ENCODE data around the gene LCK. TPM values are rescaled to one million over a fixed set of nuclear protein-coding genes. Genes with fewer than 3 reads are reported as not detected.

Gene LCK
- total RNA-seq, 1 experiment from 2014 or later, result 12.0 TPM

DNA sequence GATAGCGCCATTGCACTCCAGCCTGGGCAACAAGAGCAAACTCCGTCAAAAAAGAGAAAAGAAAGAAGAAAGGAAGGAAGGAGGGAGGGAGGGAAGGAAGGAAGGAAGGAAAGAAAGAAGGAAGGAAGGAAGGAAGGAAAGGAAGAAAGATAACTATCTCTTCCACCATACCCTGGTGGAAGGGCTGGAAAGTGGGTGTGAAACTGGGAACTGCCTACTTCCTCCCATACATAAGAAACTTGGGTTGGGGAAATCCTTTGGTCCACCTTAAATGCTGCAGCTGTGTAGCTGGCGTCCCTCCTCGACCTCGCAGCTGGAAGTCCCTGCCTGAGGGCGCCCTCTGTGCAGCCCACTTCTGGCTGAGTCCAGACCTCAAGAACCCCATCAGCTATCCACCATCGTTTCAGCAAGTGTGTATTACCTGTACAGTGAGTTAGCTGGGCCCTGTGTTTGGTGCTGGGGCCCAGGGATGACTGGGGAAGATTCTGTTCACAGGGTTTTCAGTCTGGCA lies 8.7 kb upstream of the LCK start:
- no peak overlapping the region for H3K27ac ChIP-seq (ENCODE audit: low read length)
- no peak overlapping the region for H3K9ac ChIP-seq (ENCODE audit: low read length)
- no peaks in the 10 kb centered on the region for H3K9me2 ChIP-seq (replicated peaks; ENCODE audit: insufficient read depth, low read length)
- H3K4me3 ChIP-seq (ENCODE audit: low read length), result no peak overlapping the region
- peaks cover 33% of the 10 kb centered on the region for H3K4me1 ChIP-seq (ENCODE audit: low read length)
- H2AFZ ChIP-seq (ENCODE audit: low read length), result no peak overlapping the region
- H3K36me3 ChIP-seq (ENCODE audit: insufficient read depth, low read length), result no peaks in the 10 kb centered on the region
- no peaks in the 10 kb centered on the region for H3K79me2 ChIP-seq (ENCODE audit: low read length)
- H3K4me2 ChIP-seq (ENCODE audit: low read depth, low read length, poor library complexity, severe bottlenecking), result no peak overlapping the region
- no peaks in the 10 kb centered on the region for H4K20me1 ChIP-seq (ENCODE audit: insufficient read depth, low read depth, low read length)
- H3K27me3 ChIP-seq (ENCODE audit: low read length), result no peaks in the 10 kb centered on the region
- DNase-seq, result peak; percentile 51
- H3K9me3 ChIP-seq (ENCODE audit: low read length), result no peaks in the 10 kb centered on the region

DNA sequence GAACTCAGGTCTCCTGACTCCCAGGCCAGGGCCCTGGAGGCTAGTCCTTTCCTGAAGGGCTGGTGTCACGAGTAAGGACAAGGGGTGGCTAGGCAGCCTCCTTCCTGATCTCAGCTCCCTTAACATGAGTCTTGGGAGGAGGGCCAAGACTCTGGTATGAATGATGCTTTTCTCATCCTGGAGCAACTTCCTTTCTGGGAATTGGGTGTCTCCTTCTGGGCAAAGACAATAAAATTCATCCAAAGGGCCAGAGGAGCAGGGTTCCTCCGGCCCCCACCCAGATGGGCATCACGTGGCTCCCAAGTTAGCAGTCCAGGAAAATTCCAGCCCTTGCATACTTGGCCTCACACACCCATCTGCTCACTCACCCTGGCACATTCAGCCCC lies 4.2 kb upstream of the LCK start, which contains the start of gene FAM167B:
TSS of gene FAM167B (plus strand) at position 335 of the 386 bp plus-strand sequence. CDS start 200 bp downstream, outside the sequence.
- Histone ChIP-seq H3K4me2 (ENCODE audit: low read depth, low read length, poor library complexity, severe bottlenecking) (no peak within 1 kb of the TSS), H3K4me1 (ENCODE audit: low read length) (peaks cover 31% of the 10 kb centered on the region), H3K4me3 (ENCODE audit: low read length) (no peak within 1 kb of the TSS), H3K9ac (ENCODE audit: low read length) (no peak within 1 kb of the TSS), H4K20me1 (ENCODE audit: insufficient read depth, low read depth, low read length) (no peaks in the 10 kb centered on the region), H3K9me2 (replicated peaks; ENCODE audit: insufficient read depth, low read length) (no peaks in the 10 kb centered on the region), H3K36me3 (ENCODE audit: insufficient read depth, low read length) (no peaks in the 10 kb centered on the region), H2AFZ (ENCODE audit: low read length) (no peak within 1 kb of the TSS), H3K27me3 (ENCODE audit: low read length) (no peaks in the 10 kb centered on the region), H3K27ac (ENCODE audit: low read length) (no peak within 1 kb of the TSS), H3K9me3 (ENCODE audit: low read length) (no peaks in the 10 kb centered on the region), H3K79me2 (ENCODE audit: low read length) (no peaks in the 10 kb centered on the region)
- DNase-seq, result no peak

GRCh38 chr1:32247452-32247851 lies 3.6 kb upstream of the LCK start:
- Histone ChIP-seq H3K79me2 (ENCODE audit: low read length) (no peaks in the 10 kb centered on the region), H2AFZ (ENCODE audit: low read length) (no peak overlapping the region), H3K9ac (ENCODE audit: low read length) (no peak overlapping the region), H4K20me1 (ENCODE audit: insufficient read depth, low read depth, low read length) (no peaks in the 10 kb centered on the region), H3K4me1 (ENCODE audit: low read length) (peaks cover 34% of the 10 kb centered on the region), H3K27me3 (ENCODE audit: low read length) (no peaks in the 10 kb centered on the region), H3K9me2 (replicated peaks; ENCODE audit: insufficient read depth, low read length) (no peaks in the 10 kb centered on the region), H3K4me3 (ENCODE audit: low read length) (no peak overlapping the region), H3K4me2 (ENCODE audit: low read depth, low read length, poor library complexity, severe bottlenecking) (no peak overlapping the region), H3K27ac (ENCODE audit: low read length) (no peak overlapping the region), H3K9me3 (ENCODE audit: low read length) (no peaks in the 10 kb centered on the region), H3K36me3 (ENCODE audit: insufficient read depth, low read length) (no peaks in the 10 kb centered on the region)
- no peak for DNase-seq

DNA sequence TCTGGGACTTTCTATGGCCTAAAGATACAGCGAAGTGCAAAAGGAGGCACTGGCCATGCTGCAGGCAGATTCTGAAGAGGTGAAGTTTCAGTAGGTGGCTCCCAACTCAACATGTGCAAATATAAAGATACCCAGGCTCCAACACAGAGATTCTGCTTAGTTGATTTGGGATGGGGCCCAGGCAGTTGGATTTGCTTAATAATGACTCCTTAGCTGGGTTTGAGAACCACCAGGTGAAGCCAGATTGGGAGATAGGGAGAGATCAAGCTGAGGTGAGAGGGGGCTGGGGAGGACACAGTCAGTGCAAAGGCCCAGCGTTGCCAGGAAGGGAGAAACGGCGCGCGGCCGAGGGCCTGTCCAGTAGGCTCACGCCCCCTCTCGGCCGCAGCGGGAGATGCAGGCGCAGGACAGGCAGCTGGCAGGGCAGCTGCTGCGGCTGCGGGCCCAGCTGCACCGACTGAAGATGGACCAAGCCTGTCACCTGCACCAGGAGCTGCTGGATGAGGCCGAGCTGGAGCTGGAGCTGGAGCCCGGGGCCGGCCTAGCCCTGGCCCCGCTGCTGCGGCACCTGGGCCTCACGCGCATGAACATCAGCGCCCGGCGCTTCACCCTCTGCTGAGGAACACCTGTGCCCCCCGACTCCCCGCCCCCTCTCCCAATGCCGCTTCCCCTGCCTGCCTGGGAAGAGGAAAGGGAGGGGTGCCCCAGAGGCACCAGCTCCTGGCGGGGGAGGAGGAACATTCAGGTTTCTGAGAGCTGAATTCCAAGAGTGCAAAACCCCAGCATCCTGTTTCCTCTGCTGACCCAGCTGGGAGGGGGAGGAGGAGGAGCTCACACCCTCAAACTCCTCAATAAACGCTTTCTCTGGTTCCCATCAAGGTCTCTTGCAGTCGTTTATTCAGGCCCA lies 2.8 kb upstream of the LCK start:
- Histone ChIP-seq H2AFZ (ENCODE audit: low read length) (no peak overlapping the region), H3K9ac (ENCODE audit: low read length) (no peak overlapping the region), H3K4me3 (ENCODE audit: low read length) (no peak overlapping the region), H3K79me2 (ENCODE audit: low read length) (no peaks in the 10 kb centered on the region), H4K20me1 (ENCODE audit: insufficient read depth, low read depth, low read length) (no peaks in the 10 kb centered on the region), H3K9me2 (replicated peaks; ENCODE audit: insufficient read depth, low read length) (no peaks in the 10 kb centered on the region), H3K9me3 (ENCODE audit: low read length) (no peaks in the 10 kb centered on the region), H3K4me1 (ENCODE audit: low read length) (peaks cover 39% of the 10 kb centered on the region), H3K4me2 (ENCODE audit: low read depth, low read length, poor library complexity, severe bottlenecking) (no peak overlapping the region), H3K36me3 (ENCODE audit: insufficient read depth, low read length) (no peaks in the 10 kb centered on the region), H3K27me3 (ENCODE audit: low read length) (no peaks in the 10 kb centered on the region), H3K27ac (ENCODE audit: low read length) (no peak overlapping the region)
- peak; percentile 75 for DNase-seq

DNA sequence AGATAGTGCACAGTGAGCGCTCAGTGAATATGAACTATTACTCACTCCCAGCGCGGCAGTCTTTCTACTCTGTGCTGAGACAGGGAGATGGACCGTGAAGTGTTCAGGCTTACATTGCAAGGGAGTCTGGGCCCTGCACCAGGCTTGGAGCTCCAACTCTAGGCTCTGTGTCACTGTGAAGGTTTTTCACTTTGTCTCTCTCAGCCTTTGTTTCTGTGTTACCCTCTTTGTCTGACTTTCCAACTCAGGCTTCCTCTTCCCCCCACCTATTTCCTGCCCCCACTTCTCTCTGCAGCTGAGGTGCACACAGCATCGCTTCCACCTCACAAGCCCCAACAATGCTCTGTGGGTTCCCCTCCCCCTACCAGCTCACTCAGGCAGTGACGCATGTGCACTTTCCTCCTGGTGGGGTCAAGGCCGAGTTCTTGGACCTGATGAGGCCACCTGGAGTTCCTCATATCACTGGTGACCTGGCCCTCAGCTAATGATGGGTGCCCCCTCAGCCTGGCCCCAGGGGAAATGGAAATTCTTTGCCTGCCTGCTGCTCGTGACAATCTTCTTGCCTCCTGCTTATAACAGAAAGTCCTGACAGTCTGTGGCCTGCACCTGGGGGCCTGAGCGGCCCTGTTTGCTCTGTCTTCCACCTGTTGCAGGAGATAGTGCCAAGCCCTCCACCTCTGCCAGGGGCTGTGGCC lies 1.1 kb upstream of the LCK start:
- peak; percentile 95 for DNase-seq
- Histone ChIP-seq H3K27me3 (ENCODE audit: low read length) (no peaks in the 10 kb centered on the region), H3K9ac (ENCODE audit: low read length) (peak overlapping the region; percentile 69), H3K9me2 (replicated peaks; ENCODE audit: insufficient read depth, low read length) (no peaks in the 10 kb centered on the region), H3K4me3 (ENCODE audit: low read length) (peak overlapping the region; percentile 44), H3K4me2 (ENCODE audit: low read depth, low read length, poor library complexity, severe bottlenecking) (peak overlapping the region; percentile 67), H3K4me1 (ENCODE audit: low read length) (peaks cover 57% of the 10 kb centered on the region), H3K9me3 (ENCODE audit: low read length) (no peaks in the 10 kb centered on the region), H3K79me2 (ENCODE audit: low read length) (no peaks in the 10 kb centered on the region), H2AFZ (ENCODE audit: low read length) (peak overlapping the region; percentile 70; the same call in 1 of the 2 replicates), H3K27ac (ENCODE audit: low read length) (peak overlapping the region; percentile 96), H3K36me3 (ENCODE audit: insufficient read depth, low read length) (no peaks in the 10 kb centered on the region), H4K20me1 (ENCODE audit: insufficient read depth, low read depth, low read length) (no peaks in the 10 kb centered on the region)

DNA sequence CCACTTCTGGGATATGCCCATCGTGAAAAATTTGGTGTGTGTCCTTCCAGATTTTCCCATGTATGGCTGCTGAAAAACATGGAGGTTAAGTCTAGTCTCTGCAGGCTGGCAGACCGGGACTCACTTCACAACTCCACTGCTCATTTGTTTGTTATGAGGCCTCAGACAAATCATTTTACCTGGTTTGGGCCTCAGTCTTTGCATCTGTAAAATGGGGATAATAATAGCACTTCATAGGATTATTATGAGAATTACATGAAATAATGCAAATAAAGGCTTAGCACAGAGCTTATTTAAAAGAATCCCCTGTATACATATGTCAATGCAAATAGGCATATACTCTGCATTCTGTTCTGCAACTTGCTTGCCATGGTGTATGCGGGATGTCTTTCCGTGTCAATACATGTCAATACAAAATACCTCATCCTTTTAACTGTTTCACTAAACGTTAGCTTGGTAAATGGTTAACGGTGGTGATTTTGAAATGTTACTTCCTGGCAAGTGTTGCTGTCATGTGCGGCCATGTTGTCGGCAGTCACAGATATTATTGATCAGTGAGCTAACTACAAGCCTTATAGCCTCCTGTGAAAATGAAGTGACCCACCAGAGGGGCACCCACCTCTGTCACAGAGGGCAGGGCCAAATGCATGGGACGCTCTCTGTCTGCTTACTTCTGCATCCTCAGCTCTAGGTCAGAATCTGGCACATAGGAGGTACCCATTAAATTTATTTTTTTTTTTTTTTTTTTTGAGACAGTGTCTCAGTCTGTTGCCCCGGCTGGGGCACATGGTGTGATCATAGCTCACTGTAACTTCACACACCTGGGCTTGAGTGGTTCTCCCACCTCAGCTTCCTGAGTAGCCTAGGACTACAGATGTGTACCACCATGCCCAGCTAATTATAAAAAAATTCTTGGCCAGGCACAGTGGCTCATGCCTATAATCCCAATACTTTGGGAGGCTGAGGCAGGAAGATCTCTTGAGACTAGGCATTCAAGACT lies 4.3 kb downstream of the LCK start:
- H3K4me2 ChIP-seq (ENCODE audit: low read depth, low read length, poor library complexity, severe bottlenecking), result peak overlapping the region; percentile 20

DNA sequence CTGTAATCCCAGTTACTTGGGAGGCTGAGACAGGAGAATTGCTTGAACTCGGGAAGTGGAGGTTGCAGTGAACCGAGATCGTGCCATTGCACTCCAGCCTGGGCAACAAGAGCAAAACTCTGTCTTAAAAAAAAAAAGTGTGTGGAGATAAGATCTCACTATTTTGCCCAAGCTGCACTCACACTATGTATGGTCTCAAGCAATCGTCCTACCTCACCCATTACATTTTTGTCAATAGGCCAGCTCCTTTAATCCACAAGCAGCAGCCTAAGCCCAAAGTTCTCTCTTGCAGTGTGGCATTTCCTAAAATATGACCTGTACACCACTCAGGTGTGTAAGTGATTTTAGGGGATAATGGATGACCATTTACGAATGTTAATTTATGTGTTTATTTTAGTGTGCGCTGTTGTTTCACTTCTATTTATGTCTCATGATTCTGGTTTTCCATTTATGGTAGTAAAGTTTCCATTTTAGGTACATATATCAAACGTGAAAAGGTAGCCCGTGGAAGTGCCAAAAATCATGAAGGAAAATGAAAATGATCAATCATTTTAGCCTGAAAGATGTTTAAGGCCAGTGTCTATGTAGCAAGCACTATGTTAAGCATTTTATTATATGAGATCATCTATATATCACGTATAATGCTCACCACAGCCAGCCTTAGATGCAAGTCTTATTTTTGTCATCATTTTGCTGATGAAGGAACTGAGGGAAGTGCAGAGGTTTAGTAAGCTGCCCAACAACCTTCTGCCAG lies 5.6 kb downstream of the LCK start:
- Histone ChIP-seq H3K4me1 (ENCODE audit: low read length) (peaks cover 46% of the 10 kb centered on the region), H3K36me3 (ENCODE audit: insufficient read depth, low read length) (no peaks in the 10 kb centered on the region), H3K4me2 (ENCODE audit: low read depth, low read length, poor library complexity, severe bottlenecking) (no peak overlapping the region), H3K9me3 (ENCODE audit: low read length) (no peaks in the 10 kb centered on the region), H2AFZ (ENCODE audit: low read length) (no peak overlapping the region), H3K79me2 (ENCODE audit: low read length) (no peaks in the 10 kb centered on the region), H3K9me2 (replicated peaks; ENCODE audit: insufficient read depth, low read length) (no peaks in the 10 kb centered on the region), H3K27me3 (ENCODE audit: low read length) (no peaks in the 10 kb centered on the region), H4K20me1 (ENCODE audit: insufficient read depth, low read depth, low read length) (no peaks in the 10 kb centered on the region), H3K9ac (ENCODE audit: low read length) (no peak overlapping the region), H3K4me3 (ENCODE audit: low read length) (no peak overlapping the region), H3K27ac (ENCODE audit: low read length) (no peak overlapping the region)
- no peak for DNase-seq

More for the DNA sequence above, 4.3 kb downstream of the LCK start:
- DNase-seq, result peak; percentile 73
- Histone ChIP-seq H3K79me2 (ENCODE audit: low read length) (no peaks in the 10 kb centered on the region), H3K9ac (ENCODE audit: low read length) (no peak overlapping the region), H2AFZ (ENCODE audit: low read length) (peak overlapping the region; percentile 66; the same call in 1 of the 2 replicates), H3K4me3 (ENCODE audit: low read length) (no peak overlapping the region), H3K36me3 (ENCODE audit: insufficient read depth, low read length) (no peaks in the 10 kb centered on the region), H3K4me1 (ENCODE audit: low read length) (peaks cover 59% of the 10 kb centered on the region), H4K20me1 (ENCODE audit: insufficient read depth, low read depth, low read length) (no peaks in the 10 kb centered on the region), H3K9me3 (ENCODE audit: low read length) (no peaks in the 10 kb centered on the region), H3K27me3 (ENCODE audit: low read length) (no peaks in the 10 kb centered on the region), H3K27ac (ENCODE audit: low read length) (peak overlapping the region; percentile 34; the same call in 1 of the 2 replicates), H3K9me2 (replicated peaks; ENCODE audit: insufficient read depth, low read length) (no peaks in the 10 kb centered on the region)
